ENCODE results near the gene CAV2.

The CAV2 gene

DNA sequence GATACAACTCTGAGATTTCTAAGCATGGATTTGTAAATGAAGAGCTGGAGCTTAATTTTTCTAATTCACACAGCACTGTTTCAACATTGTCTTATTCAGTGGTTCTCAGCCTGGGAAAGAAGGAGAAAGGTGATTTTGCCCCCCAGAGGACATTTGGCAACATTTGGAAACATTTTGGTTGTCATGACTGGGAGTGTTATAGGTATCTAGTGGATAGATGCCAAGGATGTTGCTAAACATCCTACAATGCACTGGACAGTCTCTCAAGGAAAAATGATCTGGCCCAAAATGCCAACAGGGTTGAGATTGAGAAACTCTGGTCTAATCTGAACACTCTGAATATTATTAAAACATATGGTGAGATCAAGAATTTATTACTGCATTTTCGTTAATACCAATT, 3.8 kb upstream of the CAV2 start:
- no peak for DNase-seq (ENCODE audit: low read depth)

GRCh38 chr7:116496653-116497052, 2.9 kb upstream of the CAV2 start:
- no peak for DNase-seq (ENCODE audit: low read depth)

DNA sequence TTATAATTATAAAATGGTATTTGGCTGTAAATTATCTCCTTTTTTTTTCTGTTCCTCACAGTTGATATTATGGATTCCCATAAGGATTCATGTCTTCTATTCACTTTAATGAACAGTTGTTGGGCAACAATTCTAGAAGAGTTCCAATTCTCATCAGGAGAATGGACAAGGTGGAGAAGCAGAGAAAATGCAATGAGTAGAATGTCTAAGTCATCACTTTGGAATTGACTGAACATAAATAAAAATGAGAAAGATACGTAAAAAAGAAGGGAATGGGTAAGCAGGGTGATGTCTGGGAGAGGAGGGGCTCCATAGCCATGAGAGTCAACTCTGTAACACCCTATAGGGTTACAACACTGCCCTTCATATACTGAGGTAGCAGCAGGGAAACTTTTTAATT, 1.8 kb upstream of the CAV2 start:
- no peak for DNase-seq (ENCODE audit: low read depth)

GRCh38 chr7:116500078-116500853, 728 bp downstream of the CAV2 start:
- no peak for DNase-seq (ENCODE audit: low read depth)

DNA sequence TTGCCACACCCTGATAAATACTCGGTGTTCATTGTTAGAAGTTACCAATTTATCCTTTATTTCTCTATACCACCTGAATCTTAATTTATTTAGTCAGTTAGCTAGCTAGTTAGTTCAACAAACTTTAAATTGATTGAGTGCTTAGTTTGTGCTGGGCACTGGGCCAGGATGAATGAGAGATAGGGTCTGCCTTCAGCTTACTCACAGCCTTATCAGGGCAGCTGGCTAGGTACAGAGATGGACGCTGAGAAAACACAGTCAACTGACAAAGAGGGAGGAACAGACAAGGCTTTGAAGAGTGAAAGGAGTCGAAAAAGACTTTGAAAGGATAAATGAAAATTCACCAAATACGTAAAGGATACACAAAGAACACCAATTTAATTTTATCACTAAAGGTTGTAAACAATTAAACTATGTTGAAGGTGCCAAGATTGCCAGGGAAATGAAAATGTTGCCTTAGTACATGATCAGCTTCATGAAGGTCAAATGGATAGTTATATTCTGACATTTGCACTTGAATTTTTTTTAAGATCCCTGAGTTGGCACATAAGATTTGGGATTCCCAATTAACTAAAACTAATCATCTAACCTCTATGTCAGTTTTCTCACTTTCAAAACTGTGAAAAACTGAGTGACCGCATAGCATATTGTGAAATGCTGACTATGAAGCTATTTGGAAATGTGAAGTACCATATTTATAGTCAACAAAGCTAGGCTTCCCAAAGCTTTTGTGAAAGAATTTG, 2.1 kb downstream of the CAV2 start:
- no peak for DNase-seq (ENCODE audit: low read depth)

DNA sequence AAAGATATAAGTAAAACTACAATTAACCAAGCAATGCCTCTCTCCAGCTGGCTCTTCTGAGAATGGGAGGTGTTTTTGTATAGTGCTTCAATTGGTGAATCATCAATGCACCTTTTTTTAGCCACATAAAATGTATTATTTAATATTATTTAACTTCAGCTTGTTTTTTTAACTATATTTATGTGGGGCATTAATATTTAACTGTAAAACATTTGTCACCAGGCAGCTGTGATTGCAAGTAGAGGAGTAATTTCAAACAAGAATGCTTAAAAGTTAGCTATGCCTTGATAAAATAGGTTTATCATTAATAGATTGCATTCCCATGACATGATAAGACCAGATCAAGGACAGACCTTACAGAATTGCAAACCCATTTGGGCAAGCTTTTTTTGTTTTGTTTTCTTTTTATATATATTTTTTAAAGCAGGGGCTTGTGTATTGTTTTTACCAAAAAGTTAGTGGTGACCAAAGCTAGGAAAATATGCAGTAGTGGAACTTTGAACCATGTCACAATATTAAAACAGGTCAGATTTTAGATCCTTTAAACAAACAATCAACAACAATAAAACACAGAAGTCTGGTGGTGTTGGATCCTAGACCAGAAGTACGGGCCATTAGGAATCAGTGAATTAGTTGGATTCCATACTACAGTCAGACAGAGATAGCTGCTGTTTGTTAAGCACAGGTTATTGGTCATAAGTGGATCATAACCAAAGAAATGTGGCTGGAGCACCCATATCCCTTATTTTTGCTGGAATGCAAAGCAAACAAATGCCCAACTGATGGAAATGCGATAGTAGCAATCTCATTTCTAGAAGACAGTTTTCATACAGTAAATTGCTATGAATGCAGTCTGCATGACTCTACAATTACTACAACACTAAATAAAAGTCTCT, 2.9 kb downstream of the CAV2 start:
- DNase-seq (ENCODE audit: low read depth): no peak

DNA sequence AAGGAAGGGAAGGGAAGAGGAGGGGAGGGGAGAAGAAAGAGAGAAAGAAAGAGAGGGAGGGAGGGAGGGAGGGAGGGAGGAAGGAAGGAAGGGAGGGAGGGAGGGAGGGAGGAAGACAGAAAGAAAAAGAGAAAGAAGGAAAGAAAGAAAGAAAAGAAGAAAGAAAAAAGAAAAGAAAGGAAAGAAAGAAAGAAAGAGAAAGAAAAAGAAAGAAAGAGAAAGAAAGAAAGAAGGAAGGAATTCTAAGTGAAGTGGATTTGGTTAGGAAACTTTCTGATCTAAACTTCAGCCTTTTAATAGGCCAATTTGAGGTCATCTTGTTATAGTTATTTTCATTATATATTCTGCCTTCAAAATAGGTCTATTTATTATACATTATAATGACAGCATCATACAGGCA, 4.3 kb downstream of the CAV2 start:
- DNase-seq (ENCODE audit: low read depth): no peak

DNA sequence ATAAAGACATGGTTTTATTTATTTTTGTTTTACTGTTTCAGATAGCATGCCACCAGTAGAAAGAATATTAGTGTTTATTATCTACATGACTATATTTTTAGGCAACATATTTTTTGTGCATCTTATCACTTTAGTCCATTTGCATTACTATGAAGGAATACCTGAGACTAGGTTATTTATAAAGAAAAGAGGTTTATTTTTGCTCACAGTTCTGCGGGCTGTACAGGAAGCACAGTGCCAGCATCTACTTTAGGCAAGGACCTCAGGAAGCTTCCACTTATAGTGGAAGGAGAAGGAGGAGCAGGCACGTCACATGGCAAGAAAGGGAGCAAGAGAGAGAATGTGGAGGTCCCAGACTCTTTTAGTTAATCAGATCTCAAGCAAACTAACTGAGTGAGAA, 5.7 kb downstream of the CAV2 start:
- DNase-seq (ENCODE audit: low read depth): no peak

DNA sequence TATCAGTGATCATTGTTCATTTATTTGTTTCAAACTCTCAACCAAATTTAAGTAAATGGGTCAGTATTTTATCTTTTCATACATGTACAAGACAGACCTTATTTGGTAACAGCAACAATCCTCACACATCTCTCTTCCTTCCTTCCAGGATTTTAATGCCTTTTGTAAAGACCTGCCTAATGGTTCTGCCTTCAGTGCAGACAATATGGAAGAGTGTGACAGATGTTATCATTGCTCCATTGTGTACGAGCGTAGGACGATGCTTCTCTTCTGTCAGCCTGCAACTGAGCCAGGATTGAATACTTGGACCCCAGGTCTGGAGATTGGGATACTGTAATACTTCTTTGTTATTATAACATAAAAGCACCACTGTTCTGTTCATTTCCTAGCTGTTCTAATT, 6.3 kb downstream of the CAV2 start:
- DNase-seq (ENCODE audit: low read depth): no peak

- no peak for DNase-seq (ENCODE audit: low read depth)
Measured at GRCh38 chr7:116509982-116510579, 10.5 kb downstream of the CAV2 start.

- DNase-seq (ENCODE audit: low read depth): no peak
Measured at GRCh38 chr7:116510795-116511194, 11.3 kb downstream of the CAV2 start.

DNA sequence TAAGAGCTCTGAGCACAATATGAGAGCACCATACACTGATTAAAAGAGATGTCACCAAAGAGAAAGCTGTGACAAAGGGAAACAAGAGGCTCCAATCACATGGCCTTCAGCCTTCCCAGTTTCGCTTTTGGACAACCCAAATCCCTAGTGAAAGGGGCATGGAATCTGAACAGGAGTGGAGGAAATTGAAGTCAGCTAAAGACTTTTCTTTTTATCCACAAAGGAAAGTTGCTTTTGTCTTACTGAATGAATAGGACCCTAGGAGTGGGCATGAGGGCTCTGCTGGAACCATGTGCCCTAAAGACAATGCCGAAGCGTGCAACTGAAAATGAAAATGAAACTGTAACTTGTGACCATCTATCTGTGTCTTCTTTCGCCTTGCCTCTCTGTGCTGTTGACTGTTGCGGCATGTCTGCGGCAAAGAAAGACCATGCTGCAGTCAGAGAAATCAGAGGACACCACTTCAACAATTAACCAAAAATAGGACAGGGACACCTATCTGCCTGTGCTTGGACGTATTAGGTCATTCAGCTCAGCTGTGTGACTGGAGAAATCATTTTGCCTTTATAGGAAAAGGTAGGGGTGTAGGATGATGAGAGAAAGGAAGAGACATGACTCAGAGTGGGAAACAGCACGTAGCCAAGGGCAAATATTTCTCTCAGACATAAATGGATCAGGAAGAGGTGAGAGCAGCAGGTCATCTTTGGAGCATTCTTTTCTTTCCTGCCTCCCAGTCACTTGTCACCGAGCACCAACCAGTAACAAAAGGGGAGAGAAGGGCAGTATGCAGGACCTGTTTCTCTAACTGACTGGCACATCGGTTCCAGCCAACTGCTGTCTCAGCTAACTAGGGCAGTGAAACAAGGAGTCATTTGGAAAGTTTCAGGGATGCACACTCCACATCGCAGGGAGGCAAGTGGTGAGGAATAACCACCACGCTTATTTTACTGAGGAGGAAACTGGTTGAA, 12.3 kb downstream of the CAV2 start:
- DNase-seq (ENCODE audit: low read depth): no peak

DNA sequence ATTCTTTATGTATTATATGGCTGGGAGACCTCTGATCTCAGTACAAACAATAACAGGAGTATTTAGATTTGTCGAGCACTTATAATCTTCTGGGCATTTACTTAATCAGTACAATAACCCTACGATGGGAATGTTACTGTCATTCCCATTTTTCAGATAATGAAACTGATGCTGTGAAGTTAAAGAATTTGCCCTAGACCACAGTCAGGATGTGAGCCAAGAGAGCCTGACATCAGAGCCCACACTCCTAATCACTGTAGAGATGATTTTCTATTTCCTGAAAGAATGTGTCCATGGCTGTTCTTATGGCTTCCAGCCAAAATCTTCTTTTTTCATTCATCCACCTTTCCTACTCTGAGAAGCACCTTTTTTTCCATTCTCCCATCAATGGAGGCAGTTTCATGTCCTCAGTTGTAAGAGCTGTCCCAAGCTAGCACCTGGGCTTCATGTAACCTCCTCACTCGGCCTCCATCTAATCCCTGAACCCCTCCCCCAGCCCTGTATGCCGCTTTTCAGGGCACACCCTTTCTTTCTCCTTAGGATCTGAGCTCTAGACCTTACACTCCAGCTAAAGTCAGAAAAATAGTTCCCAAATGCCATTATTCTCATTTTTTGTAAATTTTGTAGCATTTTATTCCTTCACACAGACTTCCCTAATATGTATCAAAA, 13.1 kb downstream of the CAV2 start:
- no peak for DNase-seq (ENCODE audit: low read depth)

- no peak for DNase-seq (ENCODE audit: low read depth)
Measured at GRCh38 chr7:116515584-116515983, 16.0 kb downstream of the CAV2 start.

DNA sequence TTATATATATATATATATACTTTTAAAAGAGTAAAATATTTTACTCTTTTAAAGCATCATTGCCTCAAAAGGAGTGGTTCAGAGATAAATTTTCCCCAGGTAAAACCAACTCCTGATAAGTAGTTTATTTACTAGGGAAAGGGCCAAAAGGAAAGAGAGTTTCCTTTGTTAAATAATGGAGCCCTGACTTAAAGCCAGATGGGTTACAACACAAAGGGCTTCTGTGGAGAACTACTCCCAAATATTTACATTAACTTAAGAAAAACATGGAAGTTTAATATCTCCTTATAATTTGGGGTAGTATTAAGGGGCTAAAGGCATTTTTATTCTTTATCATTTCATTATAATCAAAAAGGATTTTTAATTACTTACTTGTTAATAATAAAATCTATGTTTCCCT, 16.8 kb downstream of the CAV2 start:
- DNase-seq (ENCODE audit: low read depth): no peak

DNA sequence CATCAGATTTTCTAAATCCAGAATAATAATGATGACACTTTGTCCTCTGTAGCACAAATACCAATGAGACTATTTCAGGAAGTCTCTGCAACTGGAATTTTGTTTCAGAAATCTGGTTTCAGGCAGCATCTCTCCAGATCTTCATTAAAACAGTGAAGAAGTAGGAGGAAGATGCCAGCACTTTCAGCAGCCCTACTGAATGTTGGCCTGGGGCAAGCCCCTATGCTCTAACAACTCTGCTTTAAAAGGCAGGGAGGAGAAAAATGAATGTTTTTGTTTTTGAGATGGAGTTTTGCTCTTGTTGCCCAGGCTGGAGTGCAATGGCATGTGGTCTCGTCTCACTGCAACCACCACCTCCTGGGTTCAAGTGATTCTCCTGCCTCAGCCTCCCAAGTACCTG, 18.1 kb downstream of the CAV2 start:
- no peak for DNase-seq (ENCODE audit: low read depth)

DNA sequence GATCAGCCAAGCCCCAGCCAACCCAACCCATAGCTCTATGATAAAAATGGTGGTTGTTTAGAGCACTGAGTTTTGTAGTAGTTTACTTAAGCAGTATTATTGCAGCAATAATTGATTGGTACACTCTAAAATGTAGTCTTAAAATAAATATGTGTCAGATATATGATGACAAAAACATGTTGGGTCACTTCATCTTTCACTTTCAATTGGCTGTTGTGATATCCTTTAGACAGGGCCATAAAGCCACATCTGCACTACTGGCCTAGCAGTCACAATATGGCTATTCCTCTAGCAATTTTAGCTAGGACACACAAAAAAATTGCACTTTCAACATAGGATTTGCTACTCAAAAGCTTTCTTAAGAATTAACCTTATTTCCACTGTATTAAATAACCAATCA, 19.4 kb downstream of the CAV2 start:
- DNase-seq (ENCODE audit: low read depth): no peak

DNA sequence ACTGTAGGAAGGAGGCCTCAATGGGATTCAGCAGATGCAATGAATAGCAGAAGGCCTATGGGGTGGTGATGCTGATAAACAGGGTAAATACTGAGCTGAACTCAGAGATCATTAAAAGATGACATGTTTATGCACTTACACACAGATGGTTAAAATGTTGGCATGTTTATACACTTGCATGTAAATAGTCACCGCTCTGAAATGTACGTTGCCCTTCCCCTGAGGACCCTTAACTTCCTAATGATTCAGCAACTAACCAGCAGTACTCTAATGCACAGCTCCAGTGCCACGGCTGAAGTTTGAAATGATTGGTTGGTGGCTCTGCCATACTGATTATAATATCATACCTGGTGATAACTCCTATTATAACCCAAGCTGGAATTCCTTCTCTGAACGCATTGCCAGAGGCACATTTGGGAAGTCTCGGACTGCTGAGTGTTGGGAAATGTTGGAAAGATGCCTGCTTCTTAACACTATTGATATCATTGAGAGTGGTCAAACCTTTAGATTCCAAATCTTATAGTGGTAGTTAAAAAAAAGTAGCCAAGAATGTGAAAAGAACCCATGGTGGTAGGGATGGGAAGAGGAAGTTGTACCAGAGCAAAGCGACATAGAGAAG, 21.6 kb downstream of the CAV2 start:
- no peak for DNase-seq (ENCODE audit: low read depth)

GRCh38 chr7:116522247-116522646, 22.7 kb downstream of the CAV2 start:
- DNase-seq (ENCODE audit: low read depth): no peak

DNA sequence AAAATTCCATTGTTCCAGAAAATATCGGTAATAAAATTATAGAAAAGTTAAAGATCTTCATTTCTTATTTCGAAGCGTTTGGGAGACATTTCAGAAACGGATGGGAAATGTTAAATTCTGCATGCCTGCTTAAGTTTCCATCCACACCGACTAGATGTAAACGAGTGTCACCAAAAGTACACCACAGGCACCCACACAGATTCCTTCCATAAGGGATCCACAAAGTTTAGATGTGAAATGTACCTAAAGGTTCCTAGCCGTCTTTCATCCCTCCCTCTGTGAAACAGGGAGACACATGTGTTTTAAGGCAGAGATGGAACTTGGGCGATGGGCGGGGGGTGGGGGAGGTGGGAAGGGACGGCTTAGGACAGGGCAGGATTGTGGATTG, 24.7 kb downstream of the CAV2 start:
- DNase-seq (ENCODE audit: low read depth): no peak

Measured in stimulated activated CD8-positive, alpha-beta memory T cell treated with anti-CD3 and anti-CD28 coated beads, Interleukin-7, amount 100 ng/mL, for 24 hours (primary cell).